Measurements from ENCODE around the gene FBXL17. TPM values are rescaled to one million over a fixed set of nuclear protein-coding genes. Genes with fewer than 3 reads are reported as not detected.
A peak's percentile ranks its signal among the peaks of the same experiment; 100 is the strongest.

Gene FBXL17
- total RNA-seq, 1 experiment from 2014 or later, result 5.3 TPM

DNA sequence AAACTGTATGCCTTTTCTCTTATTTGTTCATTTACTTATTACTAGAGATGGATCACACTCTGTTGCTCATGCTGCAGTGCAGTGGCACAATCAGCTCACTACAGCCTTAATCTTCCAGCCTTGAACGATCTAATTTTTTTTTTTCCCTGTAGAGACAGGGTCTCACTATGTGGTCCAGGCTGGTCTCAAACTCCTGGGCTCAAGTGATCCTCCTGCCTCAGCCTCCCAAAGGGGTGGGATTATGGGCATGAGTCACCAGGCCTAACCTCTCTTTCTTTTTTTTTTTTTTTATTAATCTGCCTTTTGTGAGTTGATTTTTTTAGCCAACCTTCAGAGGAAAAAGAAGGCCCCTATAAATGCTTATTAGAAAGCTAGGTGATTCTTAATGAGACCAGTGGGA is 303.0 kb downstream of the FBXL17 start:
- Histone ChIP-seq H3K9me3 (ENCODE audit: control insufficient read depth, low read depth, low read length) (no peaks in the 10 kb centered on the region), H4K20me1 (ENCODE audit: control insufficient read depth, insufficient read depth, insufficient read length) (no peaks in the 10 kb centered on the region), H4K91ac (ENCODE audit: insufficient read length, low read depth, low read length) (no peak overlapping the region), H3K4ac (ENCODE audit: low read depth, low read length) (no peak overlapping the region), H4K5ac (ENCODE audit: insufficient read length, low read depth, low read length) (no peak overlapping the region), H2AK5ac (ENCODE audit: insufficient read length, low read length) (no peak overlapping the region), H3K23me2 (ENCODE audit: insufficient read length, low read depth, low read length, poor library complexity, severe bottlenecking) (no peaks in the 10 kb centered on the region), H2AFZ (ENCODE audit: low read length) (no peak overlapping the region), H4K8ac (replicated peaks; ENCODE audit: insufficient read length, low read depth, low read length) (no peak overlapping the region), H2BK15ac (ENCODE audit: low read depth, low read length) (no peak overlapping the region), H3K18ac (ENCODE audit: insufficient read length, low read depth, low read length) (no peak overlapping the region), H3K4me1 (ENCODE audit: insufficient read depth, low read length) (peaks cover 12% of the 10 kb centered on the region; the same call in 1 of the 2 replicates), H2BK5ac (ENCODE audit: insufficient read length, low read length) (no peak overlapping the region), H3K27me3 (ENCODE audit: insufficient read depth, low read length) (no peaks in the 10 kb centered on the region), H3T11ph (ENCODE audit: low read length) (no peak overlapping the region), H3K4me2 (ENCODE audit: insufficient read depth, insufficient read length, low read length) (no peak overlapping the region), H3K56ac (ENCODE audit: insufficient read length, low read depth, low read length) (no peak overlapping the region), H3K79me2 (ENCODE audit: insufficient read depth, low read length) (no peaks in the 10 kb centered on the region), H2BK12ac (ENCODE audit: insufficient read length, low read depth, low read length) (no peak overlapping the region), H3K9ac (ENCODE audit: extremely low read depth, insufficient read length, low read length) (no peak overlapping the region), H3K14ac (ENCODE audit: insufficient read depth, low read length) (no peak overlapping the region), H3K27ac (ENCODE audit: insufficient read length, low read depth, low read length) (no peak overlapping the region), H2BK20ac (ENCODE audit: low read depth, low read length, poor library complexity, severe bottlenecking) (no peak overlapping the region), H3K79me1 (ENCODE audit: insufficient read depth, low read depth, low read length, poor library complexity, severe bottlenecking) (no peaks in the 10 kb centered on the region), H2BK120ac (ENCODE audit: low read depth, low read length, poor library complexity, severe bottlenecking) (no peak overlapping the region), H3K23ac (ENCODE audit: insufficient read length, low read depth, low read length) (no peak overlapping the region)
- peak overlapping the region in 2 of 3 experiments; percentile 37 to 77; a peak in 3 of 7 replicates for H3K27ac Mint-ChIP-seq
- peaks cover 5 to 8% of the 10 kb centered on the region in 2 experiments for H3K9me3 Mint-ChIP-seq
- TF ChIP-seq, protein P1, sequence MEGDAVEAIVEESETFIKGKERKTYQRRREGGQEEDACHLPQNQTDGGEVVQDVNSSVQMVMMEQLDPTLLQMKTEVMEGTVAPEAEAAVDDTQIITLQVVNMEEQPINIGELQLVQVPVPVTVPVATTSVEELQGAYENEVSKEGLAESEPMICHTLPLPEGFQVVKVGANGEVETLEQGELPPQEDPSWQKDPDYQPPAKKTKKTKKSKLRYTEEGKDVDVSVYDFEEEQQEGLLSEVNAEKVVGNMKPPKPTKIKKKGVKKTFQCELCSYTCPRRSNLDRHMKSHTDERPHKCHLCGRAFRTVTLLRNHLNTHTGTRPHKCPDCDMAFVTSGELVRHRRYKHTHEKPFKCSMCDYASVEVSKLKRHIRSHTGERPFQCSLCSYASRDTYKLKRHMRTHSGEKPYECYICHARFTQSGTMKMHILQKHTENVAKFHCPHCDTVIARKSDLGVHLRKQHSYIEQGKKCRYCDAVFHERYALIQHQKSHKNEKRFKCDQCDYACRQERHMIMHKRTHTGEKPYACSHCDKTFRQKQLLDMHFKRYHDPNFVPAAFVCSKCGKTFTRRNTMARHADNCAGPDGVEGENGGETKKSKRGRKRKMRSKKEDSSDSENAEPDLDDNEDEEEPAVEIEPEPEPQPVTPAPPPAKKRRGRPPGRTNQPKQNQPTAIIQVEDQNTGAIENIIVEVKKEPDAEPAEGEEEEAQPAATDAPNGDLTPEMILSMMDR (conservative IDR thresholded peaks at IDR 0.05), result no peak
- no peak for DNase-seq
- H3K36me3 Mint-ChIP-seq (ENCODE audit: insufficient read depth in 1 of 3, low read depth in 3 of 3), result peaks cover 4 to 11% (median 5%) of the 10 kb centered on the region in 3 experiments; a peak in 6 of 7 replicates
- no peak overlapping the region for H3K4me3 Mint-ChIP-seq
- no peaks in the 10 kb centered on the region for H3K27me3 Mint-ChIP-seq (ENCODE audit: low read depth)
- H3K4me1 Mint-ChIP-seq, result peaks cover 69 to 79% of the 10 kb centered on the region in 2 experiments
- WGBS (ENCODE audit: extremely low coverage, insufficient read length, low lambda C conversion rate), result no CpG with 5 or more reads among the region's 1 CpG
